OCI-M1 (cell line): ENCODE measurements around the gene DLX1.
"Not testable (repeated sequence)": the region's sequence is repeated elsewhere in the genome, so short reads cannot be mapped to it uniquely, and the experiment has no call there.

Experiments used
- DNase-seq: peaks from one replicate; lab custom pipeline; 2025; lab: John Stamatoyannopoulos, UW

DLX1 gene

GRCh38 chr2:172065111-172065510 is 20.2 kb upstream of the DLX1 start:
- DNase-seq: no peak

- DNase-seq: no peak
Measured at GRCh38 chr2:172066394-172066886, 18.9 kb upstream of the DLX1 start.

GRCh38 chr2:172067905-172068304 is 17.4 kb upstream of the DLX1 start:
- DNase-seq: not testable (repeated sequence)

- DNase-seq: no peak
Measured at GRCh38 chr2:172070936-172071335, 14.4 kb upstream of the DLX1 start.

GRCh38 chr2:172072303-172072702 is 13.0 kb upstream of the DLX1 start:
- no peak for DNase-seq

GRCh38 chr2:172072706-172073105 is 12.6 kb upstream of the DLX1 start:
- no peak for DNase-seq

GRCh38 chr2:172073518-172073917 is 11.8 kb upstream of the DLX1 start:
- no peak for DNase-seq

GRCh38 chr2:172074254-172074653 is 11.1 kb upstream of the DLX1 start:
- no peak for DNase-seq

GRCh38 chr2:172079416-172079815 is 5.9 kb upstream of the DLX1 start:
- no peak for DNase-seq

GRCh38 chr2:172079838-172080640 is 5.3 kb upstream of the DLX1 start:
- peak; percentile 36 for DNase-seq

- DNase-seq: no peak
Measured at GRCh38 chr2:172080641-172081220, 4.6 kb upstream of the DLX1 start.

- no peak for DNase-seq
Measured at GRCh38 chr2:172081221-172082022, 3.9 kb upstream of the DLX1 start.

- peak; percentile 31 for DNase-seq
Measured at GRCh38 chr2:172082105-172082943, 3.0 kb upstream of the DLX1 start.

GRCh38 chr2:172082944-172083627 is 2.2 kb upstream of the DLX1 start:
- DNase-seq: peak; percentile 39

- DNase-seq: no peak
Measured at GRCh38 chr2:172083628-172084394, 1.5 kb upstream of the DLX1 start.

GRCh38 chr2:172084395-172084644 is 987 bp upstream of the DLX1 start:
- peak; percentile 77 for DNase-seq

- peak; percentile 95 for DNase-seq
Measured at GRCh38 chr2:172084645-172085459, 455 bp upstream of the DLX1 start.

- no peak for DNase-seq
Measured at GRCh38 chr2:172086241-172087206, 1.2 kb downstream of the DLX1 start.
